HG03175 (cell line): ENCODE measurements around the gene SHISAL1.
A peak's percentile ranks its signal among the peaks of the same experiment; 100 is the strongest.
"Not testable (repeated sequence)": the region's sequence is repeated elsewhere in the genome, so short reads cannot be mapped to it uniquely, and the experiment has no call there.

Experiments
- ATAC-seq: cut with Tn5 transposase; IDR thresholded peaks from one replicate; pipeline ENCODE4 v1.9.1; 2021; ENCODE audit warnings: mild to moderate bottlenecking, moderate library complexity; ENCODE audit not compliant: unreplicated experiment

The SHISAL1 gene

GRCh38 chr22:44329179-44329796, 16.5 kb upstream of the SHISAL1 start:
- ATAC-seq: peak; percentile 80

GRCh38 chr22:44328762-44329161, 16.0 kb upstream of the SHISAL1 start:
- no peak for ATAC-seq

DNA sequence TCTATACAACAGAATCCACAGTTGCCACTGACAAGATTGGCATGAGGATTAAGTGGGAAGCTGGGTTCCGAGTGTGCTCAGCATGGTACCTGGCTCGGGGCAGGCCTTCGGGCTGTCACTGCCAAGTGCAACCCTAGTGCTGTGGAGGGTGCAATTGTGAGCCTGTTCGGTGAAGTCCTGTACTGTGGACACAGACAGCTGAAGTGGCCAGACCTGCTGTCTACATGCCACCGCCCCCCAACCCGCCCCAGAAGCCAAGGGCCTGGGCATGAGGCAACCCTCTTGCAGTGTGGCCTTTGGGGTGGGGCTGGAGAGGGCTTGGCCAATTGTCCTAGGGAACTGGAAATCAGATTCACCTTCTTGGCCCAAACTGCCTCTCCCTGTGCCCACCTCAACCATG, 15.6 kb upstream of the SHISAL1 start:
- no peak for ATAC-seq

DNA sequence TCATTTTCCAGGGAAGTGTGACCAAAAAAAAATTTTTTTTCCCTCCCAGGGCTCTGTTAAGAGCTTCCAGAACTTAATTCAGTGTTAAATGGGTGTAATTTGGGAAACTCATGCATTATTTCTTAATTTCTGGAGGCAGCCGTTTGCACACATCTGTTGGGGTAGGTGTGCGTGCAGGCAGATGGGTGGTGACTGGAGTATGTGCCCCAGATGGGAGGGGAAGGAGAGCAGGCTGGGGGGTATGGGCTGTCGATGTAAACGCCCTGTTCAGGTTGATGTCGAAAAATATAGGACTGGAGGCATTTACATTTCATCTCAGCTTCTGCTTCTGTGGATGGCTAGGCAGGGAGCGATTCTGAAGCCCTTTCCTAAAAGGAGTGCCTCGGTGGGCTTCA, 13.7 kb upstream of the SHISAL1 start:
- ATAC-seq: no peak

DNA sequence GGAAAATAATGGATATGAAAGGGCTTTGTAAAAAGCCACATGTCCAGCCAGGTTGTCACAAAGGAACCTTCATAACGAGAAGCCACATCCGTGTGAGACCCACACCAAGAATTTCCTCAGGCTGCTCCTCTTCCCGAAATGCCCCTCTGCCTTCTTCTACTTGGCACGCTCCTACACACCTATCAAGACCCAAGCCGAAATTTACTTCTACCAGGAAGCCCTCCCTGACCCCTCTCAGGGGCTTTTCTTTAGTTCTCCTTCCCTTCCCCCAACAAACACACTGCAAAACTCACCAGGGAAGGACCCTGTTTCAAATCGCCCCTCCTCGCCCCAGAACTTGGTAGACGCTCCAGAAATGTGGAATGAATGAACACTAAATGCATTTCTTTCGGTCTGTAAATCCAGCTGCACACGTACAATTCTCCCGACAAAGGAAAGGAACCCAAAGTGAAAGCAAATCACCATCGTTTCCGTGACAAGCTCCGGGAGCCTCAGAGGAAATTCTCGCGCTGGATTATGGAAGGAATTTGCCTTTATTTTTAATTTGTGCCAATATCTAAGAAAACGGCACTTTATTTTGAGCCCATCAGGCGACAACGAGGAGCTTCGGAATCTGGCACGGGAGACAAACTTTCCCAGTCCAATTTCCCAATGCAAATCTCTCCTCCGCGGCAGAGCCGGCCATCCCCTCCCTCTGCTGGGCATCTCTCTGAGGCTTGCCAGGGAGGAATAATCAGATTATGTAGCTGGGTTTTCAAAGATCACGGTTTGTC, 13.2 kb upstream of the SHISAL1 start:
- ATAC-seq: no peak

- ATAC-seq: not testable (repeated sequence)
These were observed 10.5 kb upstream of the SHISAL1 start for GRCh38 chr22:44323140-44323790.

DNA sequence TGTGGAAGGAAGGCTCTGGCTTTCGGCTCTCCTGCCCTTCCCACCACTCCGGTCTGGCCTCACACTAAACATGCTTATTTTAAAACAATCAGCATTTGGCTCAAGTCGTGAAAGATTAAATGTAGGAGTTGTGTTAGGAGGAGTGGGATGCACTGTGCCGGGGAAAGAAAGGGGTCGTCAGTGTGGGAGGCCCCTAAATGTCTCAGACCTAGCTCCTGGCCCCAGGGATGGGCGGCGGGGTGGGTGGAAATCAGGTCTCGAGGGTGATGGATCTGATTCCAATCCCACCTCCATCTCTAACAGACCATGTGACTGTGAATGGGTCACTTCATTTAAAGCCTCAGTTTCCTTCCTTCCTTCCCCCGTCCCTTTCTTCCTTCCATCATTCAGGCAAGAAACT, 6.9 kb upstream of the SHISAL1 start:
- no peak for ATAC-seq

GRCh38 chr22:44318751-44319150, 6.0 kb upstream of the SHISAL1 start:
- ATAC-seq: no peak

DNA sequence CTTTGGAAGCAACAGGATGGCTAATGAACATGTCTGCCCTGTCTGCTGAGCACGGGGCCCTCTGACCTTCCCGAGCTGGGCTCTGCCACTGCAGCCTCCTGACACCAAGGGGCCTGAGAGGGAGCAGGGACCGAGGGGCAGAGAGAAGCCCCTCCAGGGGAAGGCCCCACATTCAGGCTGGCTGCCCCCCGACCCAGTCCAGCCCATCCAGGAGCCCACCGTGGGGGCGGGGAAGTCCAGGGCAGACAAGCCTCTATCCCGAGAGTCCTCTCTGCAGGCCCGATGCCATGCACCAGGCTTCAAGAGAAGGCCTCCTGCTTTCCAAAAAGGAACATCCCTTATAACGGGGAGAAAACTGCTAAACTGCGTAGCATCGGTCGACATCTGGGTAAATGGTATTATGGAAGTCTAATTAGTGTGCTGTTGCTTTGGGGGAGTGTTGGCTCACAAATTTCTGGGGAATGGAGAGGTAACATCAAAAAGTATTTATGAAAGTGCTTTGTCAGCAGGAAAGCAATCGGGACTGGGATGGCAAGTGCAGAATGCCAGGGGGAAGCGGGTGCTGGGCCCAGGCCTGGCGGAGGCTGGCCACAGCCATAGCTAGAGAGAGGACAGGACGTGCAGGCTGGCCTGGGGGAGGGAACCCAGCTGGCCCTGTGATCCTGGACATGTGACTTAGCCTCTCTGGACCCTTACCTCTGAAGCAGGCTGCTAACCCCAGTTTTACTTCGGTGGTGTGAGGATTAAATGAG, 5.3 kb upstream of the SHISAL1 start:
- no peak for ATAC-seq

GRCh38 chr22:44317123-44317444, 4.3 kb upstream of the SHISAL1 start:
- ATAC-seq: no peak

DNA sequence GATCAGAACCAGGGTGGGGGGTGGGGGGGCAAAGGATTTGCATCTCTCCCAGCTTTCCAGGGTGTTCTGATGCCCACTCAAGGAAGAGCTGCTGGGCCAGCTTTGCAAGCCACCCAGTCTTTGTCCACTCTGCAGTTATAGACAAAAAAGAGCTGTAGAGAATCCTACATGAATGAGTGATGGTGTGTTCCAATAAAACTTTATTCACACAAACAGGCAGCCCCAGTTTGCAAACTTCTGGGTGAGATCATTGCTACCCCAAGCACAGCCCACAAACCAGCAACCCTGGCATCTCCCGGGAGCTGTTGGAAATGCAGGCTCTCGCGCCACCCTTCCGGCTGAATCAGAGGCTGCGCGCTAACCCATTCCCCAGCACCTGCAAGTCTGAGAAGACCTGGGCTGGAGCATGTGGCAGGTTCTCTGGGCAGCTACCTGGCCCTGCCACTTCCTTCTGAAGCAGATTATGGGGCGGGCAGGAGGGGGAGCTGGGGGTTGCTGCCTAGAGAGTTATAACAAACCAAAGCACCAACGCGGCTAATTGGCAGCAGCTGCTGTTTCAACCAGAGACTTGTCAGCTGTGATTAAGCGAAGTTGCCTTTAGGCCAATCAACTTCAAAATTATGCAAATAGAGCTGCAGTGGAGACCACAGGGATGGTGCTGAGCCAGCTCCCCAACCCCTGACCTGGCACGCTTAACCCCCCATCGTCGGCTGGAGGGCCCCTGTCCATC, 3.8 kb upstream of the SHISAL1 start:
- no peak for ATAC-seq

DNA sequence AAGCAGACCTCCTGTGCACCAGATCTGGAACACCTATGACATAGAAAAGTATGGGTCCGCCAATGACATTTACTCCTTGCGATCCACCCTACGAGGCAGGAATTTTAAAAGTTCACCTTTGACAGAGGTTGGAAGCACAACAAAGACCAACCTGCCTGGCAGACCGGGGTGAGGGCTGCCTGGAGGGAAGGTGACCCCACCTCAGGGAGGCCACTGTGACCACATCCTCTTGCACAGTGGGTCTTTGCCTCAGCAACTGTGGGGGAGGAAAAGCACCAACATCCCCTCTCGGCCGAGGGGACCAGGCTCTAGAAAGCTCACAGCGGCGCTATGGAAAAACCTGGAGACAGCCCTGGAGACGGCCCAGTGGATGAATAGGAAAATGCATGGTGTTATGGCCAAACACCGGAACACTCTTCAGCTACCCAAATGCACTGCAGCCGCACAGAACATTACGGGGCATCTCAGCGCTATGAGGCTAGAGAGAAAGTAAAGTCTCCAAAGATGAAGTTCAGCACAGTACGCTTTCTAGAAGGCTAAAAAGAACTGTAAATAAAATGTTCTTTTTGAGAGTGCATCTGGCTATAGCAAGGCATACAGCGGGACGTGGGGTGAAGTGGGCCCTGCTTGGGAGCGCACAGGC, 1.8 kb upstream of the SHISAL1 start:
- no peak for ATAC-seq

- ATAC-seq: no peak
These were observed 745 bp upstream of the SHISAL1 start for GRCh38 chr22:44313385-44314006.

- no peak for ATAC-seq
These were observed 938 bp downstream of the SHISAL1 start for GRCh38 chr22:44311855-44312170.

GRCh38 chr22:44311104-44311854, 1.5 kb downstream of the SHISAL1 start:
- ATAC-seq: no peak

GRCh38 chr22:44309647-44310046, 3.1 kb downstream of the SHISAL1 start:
- ATAC-seq: no peak

- ATAC-seq: no peak
These were observed 3.6 kb downstream of the SHISAL1 start for GRCh38 chr22:44309137-44309536.

- no peak for ATAC-seq
These were observed 5.1 kb downstream of the SHISAL1 start for GRCh38 chr22:44307509-44308169.

DNA sequence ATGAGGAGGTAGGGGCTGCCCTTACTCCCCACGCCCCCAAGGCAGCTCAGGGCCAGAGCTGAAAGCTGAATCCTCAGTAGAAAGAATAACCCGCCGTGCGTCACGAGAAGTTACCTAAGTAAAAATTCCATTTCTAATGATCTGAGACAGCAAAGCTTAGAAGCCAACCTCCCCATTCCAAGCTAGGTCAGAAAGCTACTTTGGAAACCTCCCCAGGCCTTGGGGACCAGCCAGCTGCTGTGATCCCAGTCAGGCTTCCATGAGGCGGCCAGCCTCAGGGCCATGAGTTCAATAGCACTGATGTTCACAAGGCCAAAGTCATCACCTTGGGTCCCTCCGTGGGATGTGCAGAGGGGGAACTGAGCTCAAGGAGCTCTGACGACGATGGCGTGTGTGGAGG, 6.9 kb downstream of the SHISAL1 start:
- no peak for ATAC-seq
